ENCODE results near the gene GRB14. TPM values are rescaled to one million over a fixed set of nuclear protein-coding genes. Genes with fewer than 3 reads are reported as not detected.

GRB14 gene
- total and polyA plus RNA-seq, 8 donors, result 4.1 to 75.4 (median 60.0) TPM

GRCh38 chr2:164625378-164625971, 4.2 kb upstream of the GRB14 start:
- ATAC-seq, result no peak

DNA sequence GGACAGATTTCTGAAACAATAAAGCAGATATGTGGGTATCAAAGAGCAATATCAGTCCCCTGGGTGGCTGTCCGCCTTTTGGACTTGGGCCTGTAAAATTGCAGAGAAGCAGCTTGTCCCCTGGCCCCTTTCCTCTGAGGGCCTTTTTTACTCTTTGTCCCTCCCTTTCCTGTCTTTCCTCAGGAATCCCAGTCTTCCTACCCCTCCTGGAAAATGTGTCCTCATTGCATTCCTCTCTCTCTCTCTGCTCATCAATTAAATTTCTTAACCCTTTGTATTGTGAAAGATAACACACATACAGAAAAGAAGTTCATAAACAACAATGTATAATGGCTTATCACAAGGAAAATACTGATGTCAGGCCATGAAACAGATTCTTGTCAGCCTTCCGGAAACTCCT, 3.0 kb upstream of the GRB14 start:
- TF ChIP-seq, protein P1, sequence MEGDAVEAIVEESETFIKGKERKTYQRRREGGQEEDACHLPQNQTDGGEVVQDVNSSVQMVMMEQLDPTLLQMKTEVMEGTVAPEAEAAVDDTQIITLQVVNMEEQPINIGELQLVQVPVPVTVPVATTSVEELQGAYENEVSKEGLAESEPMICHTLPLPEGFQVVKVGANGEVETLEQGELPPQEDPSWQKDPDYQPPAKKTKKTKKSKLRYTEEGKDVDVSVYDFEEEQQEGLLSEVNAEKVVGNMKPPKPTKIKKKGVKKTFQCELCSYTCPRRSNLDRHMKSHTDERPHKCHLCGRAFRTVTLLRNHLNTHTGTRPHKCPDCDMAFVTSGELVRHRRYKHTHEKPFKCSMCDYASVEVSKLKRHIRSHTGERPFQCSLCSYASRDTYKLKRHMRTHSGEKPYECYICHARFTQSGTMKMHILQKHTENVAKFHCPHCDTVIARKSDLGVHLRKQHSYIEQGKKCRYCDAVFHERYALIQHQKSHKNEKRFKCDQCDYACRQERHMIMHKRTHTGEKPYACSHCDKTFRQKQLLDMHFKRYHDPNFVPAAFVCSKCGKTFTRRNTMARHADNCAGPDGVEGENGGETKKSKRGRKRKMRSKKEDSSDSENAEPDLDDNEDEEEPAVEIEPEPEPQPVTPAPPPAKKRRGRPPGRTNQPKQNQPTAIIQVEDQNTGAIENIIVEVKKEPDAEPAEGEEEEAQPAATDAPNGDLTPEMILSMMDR (IDR thresholded peaks at IDR 0.05), result no peak
- Histone ChIP-seq H3K36me3 (no peaks in the 10 kb centered on the region), H3K9me3 (no peaks in the 10 kb centered on the region), H3K27me3 (peaks cover 6 to 32% of the 10 kb centered on the region in 2 donors), H3K27ac (no peak overlapping the region), H3K4me3 (no peak overlapping the region), H3K4me1 (peaks cover 0 to 4% of the 10 kb centered on the region in 2 donors)
- ATAC-seq (no peak), DNase-seq (no peak)
- intact Hi-C loops (cut with DNase I), result no loop called here

More at GRCh38 chr2:164625378-164625971, 4.2 kb upstream of the GRB14 start:
- intact Hi-C loops (cut with DNase I), result no loop called here
- no peaks in the 10 kb centered on the region for H3K9me3 ChIP-seq
- peaks cover 6 to 27% of the 10 kb centered on the region in 2 donors for H3K27me3 ChIP-seq
- H3K36me3 ChIP-seq, result no peaks in the 10 kb centered on the region
- H3K4me3 ChIP-seq, result no peak overlapping the region
- H3K27ac ChIP-seq, result no peak overlapping the region
- peaks cover 0 to 4% of the 10 kb centered on the region in 2 donors for H3K4me1 ChIP-seq
- DNase-seq, result no peak
- TF ChIP-seq, protein P1 (IDR thresholded peaks at IDR 0.05), result no peak

DNA sequence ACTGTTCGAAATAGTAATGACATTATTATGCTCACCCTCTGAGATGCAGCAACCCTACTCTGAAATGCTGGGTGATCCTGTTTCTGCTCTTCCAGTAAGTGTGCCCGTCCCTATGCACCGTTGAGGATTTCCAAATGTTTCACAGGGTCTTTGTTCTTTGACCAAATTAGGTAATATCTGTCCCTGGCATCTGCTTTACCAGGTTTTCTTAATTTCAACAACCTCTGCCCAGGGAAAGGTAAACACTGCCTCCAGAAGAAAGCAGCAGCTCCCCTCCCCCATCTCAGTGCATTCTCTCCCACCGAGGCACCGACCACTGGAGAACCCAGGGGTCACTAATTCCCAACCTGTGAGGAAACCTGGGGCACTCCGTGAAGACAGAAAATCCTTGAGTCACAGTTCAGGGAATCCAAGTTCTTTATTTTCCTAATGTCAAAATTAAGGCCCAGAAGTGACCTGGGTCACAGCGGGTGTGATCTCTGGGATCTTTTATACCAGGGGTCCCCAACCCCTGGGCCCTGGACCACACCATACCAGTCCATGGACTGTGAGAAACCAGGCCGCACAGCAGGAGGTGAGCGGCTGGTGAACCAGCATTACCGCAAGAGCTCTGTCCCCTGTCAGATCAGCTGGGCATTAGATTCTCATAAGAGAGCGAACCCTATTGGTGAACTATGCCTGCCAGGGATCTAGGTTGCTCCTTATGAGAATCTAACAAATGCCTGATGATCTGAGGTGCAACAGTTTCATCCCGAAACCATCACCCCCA, 1.2 kb upstream of the GRB14 start:
- Histone ChIP-seq H3K4me1 (peaks cover 0 to 4% of the 10 kb centered on the region in 2 donors), H3K27me3 (peaks cover 6 to 32% of the 10 kb centered on the region in 2 donors), H3K36me3 (no peaks in the 10 kb centered on the region), H3K4me3 (no peak overlapping the region), H3K27ac (no peak overlapping the region), H3K9me3 (no peaks in the 10 kb centered on the region)
- intact Hi-C loops (cut with DNase I), result no loop called here
- DNase-seq, result no peak
- TF ChIP-seq, protein P1 (IDR thresholded peaks at IDR 0.05), result no peak
- ATAC-seq, result no peak

GRCh38 chr2:164621764-164622105, 453 bp upstream of the GRB14 start:
- H3K9me3 ChIP-seq, result no peaks in the 10 kb centered on the region
- peak overlapping the region; percentile 41 to 44 for H3K4me3 ChIP-seq
- H3K27me3 ChIP-seq, result peaks cover 6 to 32% of the 10 kb centered on the region in 2 donors
- DNase-seq (peak in 2 of 4 donors; percentile 13 to 67), ATAC-seq (no peak)
- no peaks in the 10 kb centered on the region for H3K36me3 ChIP-seq
- TF ChIP-seq, protein P1 (IDR thresholded peaks at IDR 0.05), result no peak
- H3K4me1 ChIP-seq, result peaks cover 0 to 4% of the 10 kb centered on the region in 2 donors
- intact Hi-C loops (cut with DNase I), result no loop called here
- H3K27ac ChIP-seq, result no peak overlapping the region

DNA sequence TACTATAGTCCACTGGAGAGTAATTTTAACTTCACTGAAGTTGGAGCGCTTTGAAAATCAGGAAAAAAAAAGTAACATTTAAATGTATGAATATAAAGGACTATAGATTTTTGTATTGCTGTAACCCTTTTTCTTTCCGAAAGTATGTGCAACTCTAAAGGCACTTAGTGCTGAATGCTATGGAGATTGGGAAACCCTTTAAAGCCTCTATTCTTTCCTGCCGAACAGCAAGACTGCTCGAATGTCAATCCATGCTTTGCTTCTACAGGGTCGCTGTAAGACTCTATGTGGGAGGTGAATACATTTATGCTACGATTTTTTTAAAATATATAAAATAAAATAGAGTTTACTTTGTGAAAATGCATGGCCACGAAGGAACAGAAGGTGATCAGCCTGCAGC, 825 bp downstream of the GRB14 start:
- H3K4me3 ChIP-seq, result peak overlapping the region; percentile 41 to 44

More for the DNA sequence above, 825 bp downstream of the GRB14 start:
- no peaks in the 10 kb centered on the region for H3K36me3 ChIP-seq
- H3K27ac ChIP-seq, result no peak overlapping the region
- peaks cover 6 to 32% of the 10 kb centered on the region in 2 donors for H3K27me3 ChIP-seq
- TF ChIP-seq, protein P1 (IDR thresholded peaks at IDR 0.05), result no peak
- peaks cover 0 to 4% of the 10 kb centered on the region in 2 donors for H3K4me1 ChIP-seq
- DNase-seq (no peak), ATAC-seq (peak; percentile 20)
- H3K9me3 ChIP-seq, result no peaks in the 10 kb centered on the region
- intact Hi-C loops (cut with DNase I), result no loop called here

Data from left lung (tissue), 10 donors.